Heart left ventricle (tissue), 13 donors: Measurements from ENCODE around the gene LUC7L.

Experiments used
- CTCF ChIP-seq, 12 donors: fragments of 200-600 bp; sonication (generic) in 4 of 12; IDR thresholded peaks; one replicate each; pipeline versions ENCODE4 v1.5.0 to v1.8.0; 2018 to 2022; ENCODE audit warnings: antibody characterized with exemption in 12 of 12, mild to moderate bottlenecking in 5 of 12
- POLR2A ChIP-seq, 2 donors: fragments of 450-650 bp; IDR thresholded peaks; one replicate each; pipeline ENCODE4 v1.6.1; 2017; ENCODE audit warnings: antibody characterized with exemption in 2 of 2, mild to moderate bottlenecking in 2 of 2, moderate library complexity in 2 of 2
- donor health status: ischemic (EF 13 %, LVEDD 7.1; RV severe dilation, severe dysfunction).
- donor health status: DM: no; HTN: yes; CAD: no.
- donor health status: DM: no; HTN: no; CAD: no.
- donor health status: ischemic (EF 25% LVEDD 6.9; RV normal size, moderate dysfunction).
- donor health status: ischemic (EF 25% LVEDD 5.7; RV mildly dilated, moderate dysfunction).
- donor health status: ischemic (EF 35%, LVEDD 5.7; RV mildly dilated, moderate dysfunction).
- donor health status: nonischemic (EF 11% LVEDD 7.7; RV severe dilation, severe dysfunction).
- donor health status: DM: yes; HTN: yes; CAD: no.
- donor health status: PGD.
- donor health status: ischemic (EF 29% LVEDD 5.4; RV normal size, mild dysfunction).
- donor health status: nonischemic (EF 23%, LVEDD 6.1; RV moderate dilation, normal function).

GRCh38 chr16:155031-155398 lies 74.2 kb downstream of the LUC7L start:
- TF ChIP-seq CTCF (IDR thresholded peaks at IDR 0.05) (no peak), POLR2A (IDR thresholded peaks at IDR 0.05) (no peak)
